ENCODE data around the gene B4GALT1.
"Not testable (repeated sequence)": the region's sequence is repeated elsewhere in the genome, so short reads cannot be mapped to it uniquely, and the experiment has no call there.

Gene B4GALT1

GRCh38 chr9:33184963-33185362 lies 17.8 kb upstream of the B4GALT1 start:
- DNase-seq (ENCODE audit: low read depth) = no peak

- DNase-seq (ENCODE audit: low read depth) = no peak
These were observed 15.4 kb upstream of the B4GALT1 start for GRCh38 chr9:33182519-33182918.

- no peak for DNase-seq (ENCODE audit: low read depth)
These were observed 13.5 kb upstream of the B4GALT1 start for GRCh38 chr9:33180526-33181184.

- DNase-seq (ENCODE audit: low read depth) = no peak
These were observed 12.0 kb upstream of the B4GALT1 start for GRCh38 chr9:33178972-33179697.

GRCh38 chr9:33177639-33178038 lies 10.5 kb upstream of the B4GALT1 start:
- no peak for DNase-seq (ENCODE audit: low read depth)

- DNase-seq (ENCODE audit: low read depth) = no peak
These were observed 9.9 kb upstream of the B4GALT1 start for GRCh38 chr9:33177086-33177485.

- DNase-seq (ENCODE audit: low read depth) = no peak
These were observed 8.7 kb upstream of the B4GALT1 start for GRCh38 chr9:33175649-33176325.

- DNase-seq (ENCODE audit: low read depth) = no peak
These were observed 5.4 kb upstream of the B4GALT1 start for GRCh38 chr9:33172256-33173238.

- DNase-seq (ENCODE audit: low read depth) = no peak
These were observed 3.6 kb upstream of the B4GALT1 start for GRCh38 chr9:33170464-33171415.

- no peak for DNase-seq (ENCODE audit: low read depth)
These were observed 1.9 kb upstream of the B4GALT1 start for GRCh38 chr9:33168941-33169544.

- no peak for DNase-seq (ENCODE audit: low read depth)
These were observed 881 bp upstream of the B4GALT1 start for GRCh38 chr9:33167972-33168461.

GRCh38 chr9:33166231-33167083 lies 679 bp downstream of the B4GALT1 start:
- DNase-seq (ENCODE audit: low read depth) = no peak

- peak; percentile 79 for DNase-seq (ENCODE audit: low read depth)
These were observed 1.6 kb downstream of the B4GALT1 start for GRCh38 chr9:33165263-33166151.

GRCh38 chr9:33164921-33165262 lies 2.2 kb downstream of the B4GALT1 start:
- DNase-seq (ENCODE audit: low read depth) = not testable (repeated sequence)

- DNase-seq (ENCODE audit: low read depth) = no peak
These were observed 2.9 kb downstream of the B4GALT1 start for GRCh38 chr9:33164138-33164809.

GRCh38 chr9:33163433-33164137 lies 3.6 kb downstream of the B4GALT1 start:
- no peak for DNase-seq (ENCODE audit: low read depth)

- DNase-seq (ENCODE audit: low read depth) = no peak
These were observed 4.3 kb downstream of the B4GALT1 start for GRCh38 chr9:33162721-33163311.
